Upper lobe of left lung (tissue), 6 donors: Measurements from ENCODE around the gene CETP. TPM values are rescaled to one million over a fixed set of nuclear protein-coding genes. Genes with fewer than 3 reads are reported as not detected.
A peak's percentile ranks its signal among the peaks of the same experiment; 100 is the strongest.
"Not testable (repeated sequence)": the region's sequence is repeated elsewhere in the genome, so short reads cannot be mapped to it uniquely, and the experiment has no call there.

Source experiments
- ATAC-seq, 2 donors: fragments of 200-7000 bp; cut with Tn5 transposase; one replicate each; pipeline ENCODE4 v1.9.1; 2022; ENCODE audit warnings: mild to moderate bottlenecking in 2 of 2, moderate library complexity in 2 of 2; ENCODE audit not compliant: low FRiP score in 2 of 2
- DNase-seq, 2 donors: peaks; one replicate each; pipeline ENCODE4 v3.0.0-alpha.2; 2019 to 2020
- H3K27ac ChIP-seq, 4 donors: fragments of 200-600 bp; sonication (generic); one replicate each; pipeline ENCODE4 v1.5.1; 2016 to 2019
- H3K27me3 ChIP-seq, 4 donors: fragments of 200-600 bp; sonication (generic); one replicate each; pipeline ENCODE4 v1.5.1; 2017 to 2019
- H3K36me3 ChIP-seq, 4 donors: fragments of 200-600 bp; sonication (generic); one replicate each; pipeline ENCODE4 v1.5.1; 2016 to 2019
- H3K4me1 ChIP-seq, 4 donors: fragments of 200-600 bp; sonication (generic); one replicate each; pipeline ENCODE4 v1.5.1; 2018 to 2019
- H3K4me3 ChIP-seq, 4 donors: fragments of 200-600 bp; sonication (generic); one replicate each; pipeline ENCODE4 v1.5.1; 2017 to 2019; ENCODE audit warnings: mild to moderate bottlenecking in 2 of 4, moderate library complexity in 1 of 4
- H3K9me3 ChIP-seq, 4 donors: fragments of 200-600 bp; sonication (generic); one replicate each; pipeline ENCODE4 v1.5.1; 2018 to 2019
- EP300 ChIP-seq, 4 donors: sonication (generic); formaldehyde crosslinking; IDR thresholded peaks; one replicate each; pipeline ENCODE4 v1.5.1; 2017; ENCODE audit warnings: antibody characterized with exemption in 4 of 4, control low read depth in 2 of 4
- POLR2A ChIP-seq, 4 donors: fragments of 450-650 bp; IDR thresholded peaks; one replicate each; pipeline ENCODE4 v1.5.1; 2016 to 2017; ENCODE audit warnings: antibody characterized with exemption in 4 of 4, mild to moderate bottlenecking in 2 of 4
- POLR2AphosphoS5 ChIP-seq, 2 donors: sonication (generic); formaldehyde crosslinking; IDR thresholded peaks; one replicate each; pipeline ENCODE4 v1.5.1; 2017; ENCODE audit warnings: antibody characterized with exemption in 2 of 2
- WGBS, 2 donors: methylation state at CpG; one replicate each; pipeline ENCODE4 v1.1.5; 2017 to 2018; 5-methylcytosine and 5-hydroxymethylcytosine counted together
- total RNA-seq, 6 donors: library from RNA; depleted of rRNA in 4 of 6; stranded (reverse); fragments of >200 nt in 4 of 6; gene quantifications; one replicate each; pipeline versions ENCODE4 v1.1.0 to v1.2.1, GENCODE V29; 2016 to 2021
- TF ChIP-seq, protein P1 (sequence below), 6 experiments: fragments of 450-650 bp in 4 of 6; fragments of 200-600 bp in 2 of 6; sonication (generic) in 2 of 6; IDR thresholded peaks; one replicate each; pipeline ENCODE4 v1.5.1; 2016 to 2019; ENCODE audit warnings: antibody characterized with exemption in 6 of 6
- donor health status: DM: no; HTN: no; CAD: no; lungs with moderate emphysema.
- donor health status: DM: no; HTN: yes; CAD: no; lungs with severe emphysema.

The CETP gene
- total RNA-seq, 6 donors from 2014 or later: 0.29 to 1.5 (median 0.91) TPM; not detected in 1

DNA sequence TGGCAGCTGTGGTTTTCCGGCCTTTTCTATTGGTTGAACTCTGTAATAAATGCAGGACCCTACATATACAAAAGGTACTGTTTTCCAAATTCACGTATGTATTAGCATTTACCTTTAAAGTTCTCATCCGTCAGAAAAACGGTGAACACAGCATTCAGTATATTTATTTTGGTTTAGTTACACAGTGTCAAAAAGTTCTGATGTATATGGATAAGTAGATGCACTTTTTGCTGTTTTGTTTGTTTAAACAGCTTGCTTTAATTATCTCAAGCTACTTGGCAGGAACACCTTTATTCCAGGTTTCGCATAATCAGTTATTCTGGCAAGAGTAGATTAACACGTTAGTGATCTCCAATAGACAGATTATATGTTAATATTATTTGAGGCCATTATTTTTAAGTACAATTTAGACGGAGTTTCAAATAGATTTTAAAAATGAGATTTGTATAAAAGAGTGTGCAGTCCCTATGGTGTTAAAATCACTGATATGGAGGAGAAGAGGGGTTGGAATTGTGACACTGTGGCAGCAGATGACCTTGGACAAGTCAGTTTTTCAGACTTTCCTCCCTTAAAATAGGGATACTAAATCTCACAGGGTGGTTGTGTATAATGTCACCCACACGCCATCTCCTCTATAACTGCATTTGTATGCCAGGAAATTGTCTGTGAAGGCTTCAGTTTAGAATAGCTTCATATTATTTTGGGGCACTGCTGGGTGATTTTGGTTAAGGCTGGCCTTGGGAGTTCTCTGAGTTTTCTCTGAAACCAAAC lies 27.7 kb upstream of the CETP start:
- Histone ChIP-seq H3K36me3 (peaks cover 36 to 52% (median 39%) of the 10 kb centered on the region in 4 donors), H3K27me3 (no peaks in the 10 kb centered on the region), H3K27ac (peak overlapping the region; percentile 99 to 100 (median 100)), H3K4me1 (peaks cover 39 to 67% (median 57%) of the 10 kb centered on the region in 4 donors), H3K9me3 (no peaks in the 10 kb centered on the region), H3K4me3 (peak overlapping the region; percentile 73 to 98 (median 85))
- WGBS, 2 donors: 20 to 31% methylated on average over 8 of the region's 8 CpGs
- DNase-seq (no peak), ATAC-seq (no peak)
- no peak for TF ChIP-seq POLR2AphosphoS5 (IDR thresholded peaks at IDR 0.05)

DNA sequence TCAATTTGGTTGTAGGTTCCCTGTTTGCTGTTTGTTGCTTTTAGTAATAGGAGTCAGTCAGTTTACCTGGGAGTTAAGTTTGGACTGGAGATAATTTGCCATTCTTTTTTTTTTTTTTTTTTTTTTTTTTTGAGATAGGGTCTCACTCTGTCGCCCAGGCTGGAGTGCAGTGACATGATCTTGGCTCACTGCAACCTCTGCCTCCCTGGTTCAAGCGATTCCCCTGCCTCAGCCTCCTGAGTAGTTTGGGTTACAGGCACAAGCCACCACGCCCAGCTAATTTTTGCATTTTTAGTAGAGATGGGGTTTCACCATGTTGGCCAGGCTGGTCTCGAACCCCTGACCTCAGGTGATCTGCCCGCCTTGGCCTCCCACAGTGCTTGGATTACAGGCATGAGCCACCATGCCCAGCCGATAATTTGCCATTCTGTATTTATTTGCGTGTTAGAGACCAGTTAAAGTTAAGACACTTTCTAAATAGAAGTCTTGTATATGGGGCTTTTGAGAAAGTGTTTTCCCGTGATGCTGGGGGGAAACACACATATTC lies 27.1 kb upstream of the CETP start:
- Histone ChIP-seq H3K4me3 (peak overlapping the region; percentile 73 to 98 (median 85)), H3K27ac (peak overlapping the region; percentile 51 to 100 (median 82)), H3K36me3 (peaks cover 42 to 58% (median 44%) of the 10 kb centered on the region in 4 donors), H3K4me1 (peaks cover 43 to 73% (median 63%) of the 10 kb centered on the region in 4 donors)
- H3K9me3 ChIP-seq, H3K27me3 ChIP-seq, DNase-seq, ATAC-seq: not testable (repeated sequence)
- WGBS, 2 donors: 43 to 58% methylated on average over 8 of the region's 8 CpGs

DNA sequence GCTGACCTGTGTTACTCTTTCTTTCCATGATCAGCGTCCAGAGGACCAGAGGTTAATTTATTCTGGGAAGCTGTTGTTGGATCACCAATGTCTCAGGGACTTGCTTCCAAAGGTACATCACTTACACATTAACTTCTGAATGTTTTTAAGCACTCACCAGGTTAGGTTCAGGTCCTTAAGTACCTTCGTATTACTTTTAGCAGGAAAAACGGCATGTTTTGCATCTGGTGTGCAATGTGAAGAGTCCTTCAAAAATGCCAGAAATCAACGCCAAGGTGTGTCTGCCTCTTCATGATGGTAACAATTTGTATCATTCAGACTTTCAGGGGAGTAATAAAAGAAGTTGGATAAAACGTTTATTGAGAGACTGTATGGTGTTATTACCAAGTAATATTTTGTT lies 26.5 kb upstream of the CETP start:
- peaks cover 43 to 78% (median 66%) of the 10 kb centered on the region in 4 donors for H3K4me1 ChIP-seq
- H3K9me3 ChIP-seq: no peaks in the 10 kb centered on the region
- TF ChIP-seq POLR2AphosphoS5 (IDR thresholded peaks at IDR 0.05) (no peak), EP300 (IDR thresholded peaks at IDR 0.05) (no peak), POLR2A (IDR thresholded peaks at IDR 0.05) (no peak)
- TF ChIP-seq, protein P1, sequence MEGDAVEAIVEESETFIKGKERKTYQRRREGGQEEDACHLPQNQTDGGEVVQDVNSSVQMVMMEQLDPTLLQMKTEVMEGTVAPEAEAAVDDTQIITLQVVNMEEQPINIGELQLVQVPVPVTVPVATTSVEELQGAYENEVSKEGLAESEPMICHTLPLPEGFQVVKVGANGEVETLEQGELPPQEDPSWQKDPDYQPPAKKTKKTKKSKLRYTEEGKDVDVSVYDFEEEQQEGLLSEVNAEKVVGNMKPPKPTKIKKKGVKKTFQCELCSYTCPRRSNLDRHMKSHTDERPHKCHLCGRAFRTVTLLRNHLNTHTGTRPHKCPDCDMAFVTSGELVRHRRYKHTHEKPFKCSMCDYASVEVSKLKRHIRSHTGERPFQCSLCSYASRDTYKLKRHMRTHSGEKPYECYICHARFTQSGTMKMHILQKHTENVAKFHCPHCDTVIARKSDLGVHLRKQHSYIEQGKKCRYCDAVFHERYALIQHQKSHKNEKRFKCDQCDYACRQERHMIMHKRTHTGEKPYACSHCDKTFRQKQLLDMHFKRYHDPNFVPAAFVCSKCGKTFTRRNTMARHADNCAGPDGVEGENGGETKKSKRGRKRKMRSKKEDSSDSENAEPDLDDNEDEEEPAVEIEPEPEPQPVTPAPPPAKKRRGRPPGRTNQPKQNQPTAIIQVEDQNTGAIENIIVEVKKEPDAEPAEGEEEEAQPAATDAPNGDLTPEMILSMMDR (IDR thresholded peaks at IDR 0.05): no peak
- 31 to 39% methylated on average over 5 of the region's 5 CpGs for WGBS, 2 donors
- peak overlapping the region; percentile 11 to 98 (median 74) for H3K4me3 ChIP-seq
- H3K36me3 ChIP-seq: peaks cover 48 to 64% (median 49%) of the 10 kb centered on the region in 4 donors
- H3K27me3 ChIP-seq: no peaks in the 10 kb centered on the region
- ATAC-seq (no peak), DNase-seq (no peak)
- peak overlapping the region; percentile 18 to 100 (median 57) for H3K27ac ChIP-seq

DNA sequence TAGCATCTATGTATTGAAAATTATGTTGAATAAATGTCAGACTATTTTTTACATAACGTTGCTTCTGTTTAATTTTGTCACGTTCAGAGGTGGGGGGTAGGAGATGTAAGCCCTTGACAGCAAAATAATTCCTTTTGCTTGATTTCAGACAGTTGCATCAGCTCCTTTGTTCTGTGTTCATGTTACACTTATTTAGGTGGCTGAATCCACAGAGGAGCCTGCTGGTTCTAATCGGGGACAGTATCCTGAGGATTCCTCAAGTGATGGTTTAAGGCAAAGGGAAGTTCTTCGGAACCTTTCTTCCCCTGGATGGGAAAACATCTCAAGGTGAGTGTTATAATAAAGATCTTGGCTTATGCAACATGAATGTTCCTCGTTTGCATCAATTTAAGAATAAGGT lies 25.3 kb upstream of the CETP start:
- Histone ChIP-seq H3K4me3 (peak overlapping the region in 2 of 4 donors; percentile 73 to 74), H3K4me1 (peaks cover 34 to 74% (median 63%) of the 10 kb centered on the region in 4 donors), H3K27ac (peak overlapping the region in 1 of 4 donors; percentile 100), H3K9me3 (no peaks in the 10 kb centered on the region), H3K27me3 (no peaks in the 10 kb centered on the region), H3K36me3 (peaks cover 59 to 77% (median 62%) of the 10 kb centered on the region in 4 donors)
- TF ChIP-seq EP300 (IDR thresholded peaks at IDR 0.05): no peak
- TF ChIP-seq POLR2A (IDR thresholded peaks at IDR 0.05): no peak
- no peak for TF ChIP-seq POLR2AphosphoS5 (IDR thresholded peaks at IDR 0.05)
- TF ChIP-seq, protein P1 (IDR thresholded peaks at IDR 0.05): no peak
- ATAC-seq (no peak), DNase-seq (no peak)
- 53 to 64% methylated on average over 5 of the region's 5 CpGs for WGBS, 2 donors

DNA sequence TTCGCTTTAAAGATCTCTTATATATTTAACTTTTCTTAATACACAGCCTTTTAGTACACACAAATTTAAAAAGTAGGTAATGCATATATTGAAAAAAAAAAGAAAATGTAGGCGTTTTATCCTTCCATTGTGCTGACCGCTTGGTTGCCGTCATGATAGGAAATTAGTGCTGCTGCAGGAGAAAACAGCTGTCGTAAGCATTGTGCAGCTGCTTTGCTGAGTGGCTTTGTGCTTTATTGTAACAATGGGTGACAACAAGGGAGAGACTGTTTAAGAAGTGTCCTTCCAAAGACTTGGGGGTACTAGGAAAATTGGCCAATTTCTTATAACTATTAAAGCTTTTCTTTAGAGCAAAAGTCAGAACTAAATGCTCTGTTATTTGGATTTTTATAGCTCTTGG lies 24.8 kb upstream of the CETP start:
- no peaks in the 10 kb centered on the region for H3K27me3 ChIP-seq
- ATAC-seq (no peak), DNase-seq (no peak)
- TF ChIP-seq, protein P1 (IDR thresholded peaks at IDR 0.05): no peak
- TF ChIP-seq POLR2A (IDR thresholded peaks at IDR 0.05): no peak
- TF ChIP-seq EP300 (IDR thresholded peaks at IDR 0.05): no peak
- no peak for TF ChIP-seq POLR2AphosphoS5 (IDR thresholded peaks at IDR 0.05)
- H3K36me3 ChIP-seq: peaks cover 64 to 81% (median 66%) of the 10 kb centered on the region in 4 donors
- no peaks in the 10 kb centered on the region for H3K9me3 ChIP-seq
- H3K27ac ChIP-seq: peak overlapping the region in 1 of 4 donors; percentile 20
- WGBS, 2 donors: 61 to 73% methylated on average over 5 of the region's 5 CpGs
- H3K4me3 ChIP-seq: peak overlapping the region in 1 of 4 donors; percentile 73
- peaks cover 33 to 72% (median 63%) of the 10 kb centered on the region in 4 donors for H3K4me1 ChIP-seq
